GM03348 (cell line): ENCODE results near the gene CD37.
A peak's percentile ranks its signal among the peaks of the same experiment; 100 is the strongest.
"Not testable (repeated sequence)": the region's sequence is repeated elsewhere in the genome, so short reads cannot be mapped to it uniquely, and the experiment has no call there.

Source experiments
- DNase-seq: peaks from one replicate; pipeline ENCODE4 v3.0.0; 2012; ENCODE audit warnings: low spot score

CD37 gene

DNA sequence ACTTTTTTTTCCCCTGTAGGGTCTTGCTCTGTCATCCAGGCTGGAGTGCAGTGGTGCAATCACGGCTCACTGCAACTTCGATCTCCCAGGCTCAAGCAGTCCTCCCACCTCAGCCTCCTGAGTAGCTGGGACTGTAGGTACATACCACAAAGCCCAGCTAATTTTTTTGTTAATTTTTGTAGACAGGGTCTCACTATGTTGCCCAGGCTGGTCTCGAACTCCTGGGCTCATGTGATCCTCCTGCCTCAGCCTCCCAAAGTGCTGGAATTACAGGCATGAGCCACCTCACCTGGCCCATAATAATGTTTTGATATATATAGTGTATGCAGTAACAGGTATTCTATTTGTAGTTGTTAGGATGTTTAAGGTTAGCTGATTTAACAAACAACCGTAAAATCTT lies 4.0 kb upstream of the CD37 start:
- DNase-seq: not testable (repeated sequence)

DNA sequence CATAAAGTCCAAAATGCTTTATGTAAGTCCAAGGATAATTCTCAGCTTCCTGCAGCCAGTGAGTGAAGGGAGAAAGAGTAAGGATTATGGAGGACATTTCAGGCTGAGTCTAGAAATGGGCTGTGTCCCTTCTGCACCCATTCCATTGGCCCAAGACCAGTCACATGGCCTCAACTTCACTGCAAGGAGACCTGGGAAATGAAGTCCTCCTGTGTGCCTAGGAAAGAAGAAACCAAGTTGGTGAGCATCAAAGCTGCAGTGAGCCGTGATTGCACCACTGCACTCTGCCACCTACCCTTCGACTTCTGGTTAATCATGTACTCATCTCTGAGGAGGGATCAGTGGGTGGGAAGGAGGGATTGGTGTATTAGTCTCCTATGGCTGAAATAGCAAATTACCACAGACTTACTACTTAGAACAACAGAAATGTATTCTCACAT lies 3.6 kb upstream of the CD37 start:
- DNase-seq: peak; percentile 42

- not testable (repeated sequence) for DNase-seq
Observed at GRCh38 chr19:49332691-49333417, 2.4 kb upstream of the CD37 start.

DNA sequence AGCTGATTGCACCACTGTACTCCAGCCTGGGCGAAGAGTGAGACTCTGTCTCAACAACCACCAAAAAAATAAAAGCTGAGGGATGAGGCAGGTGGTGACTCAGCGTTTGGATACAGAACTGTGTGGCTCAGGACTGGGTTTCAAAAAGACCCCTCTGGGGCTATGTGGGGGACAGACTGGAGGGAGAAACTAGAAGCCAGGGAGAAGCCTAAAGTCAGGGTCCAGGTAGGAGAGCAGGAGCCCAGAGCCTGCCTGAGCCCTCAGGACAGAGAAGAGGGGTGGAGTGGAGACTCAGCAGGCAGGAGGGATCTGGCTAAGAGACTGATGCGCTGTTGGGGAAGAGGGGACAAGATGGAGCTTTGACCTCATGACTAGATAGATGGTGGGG lies 1.8 kb upstream of the CD37 start:
- DNase-seq: no peak

GRCh38 chr19:49333811-49334288 lies 1.4 kb upstream of the CD37 start:
- no peak for DNase-seq

GRCh38 chr19:49335784-49336481 lies 727 bp downstream of the CD37 start:
- DNase-seq: no peak

GRCh38 chr19:49336482-49337266 lies 1.5 kb downstream of the CD37 start:
- DNase-seq: no peak

GRCh38 chr19:49337267-49338022 lies 2.2 kb downstream of the CD37 start:
- no peak for DNase-seq

DNA sequence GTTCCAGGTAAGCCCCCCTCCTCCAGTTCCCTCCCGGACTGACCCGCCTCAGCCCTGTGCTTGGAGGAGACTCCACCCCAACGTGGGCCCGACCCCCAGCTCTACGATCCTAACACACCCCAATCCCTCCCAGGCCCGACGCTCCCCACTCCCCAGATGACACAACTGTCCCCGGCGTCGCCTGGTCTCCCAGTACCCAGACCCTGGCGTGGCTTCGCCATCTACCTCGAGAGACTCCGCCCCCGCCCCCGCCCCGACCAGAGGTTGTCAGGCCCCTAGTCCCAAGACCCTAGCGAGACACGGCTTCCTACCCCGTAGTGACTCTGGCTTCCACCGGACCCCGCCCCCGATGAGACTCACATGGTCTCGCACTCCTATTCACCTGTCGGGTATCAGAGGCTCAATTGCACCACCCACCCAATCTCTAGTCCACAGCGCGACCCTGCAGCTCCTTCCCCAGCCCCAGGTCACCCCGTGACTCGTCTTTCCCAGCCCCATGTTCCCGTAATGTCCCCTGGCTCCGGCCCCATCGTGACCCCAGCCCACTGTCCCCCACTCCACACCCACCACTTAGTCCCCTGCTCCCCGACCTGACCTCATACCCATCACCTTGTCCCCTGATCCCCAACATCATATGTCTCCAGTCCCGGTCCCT lies 2.9 kb downstream of the CD37 start:
- no peak for DNase-seq

DNA sequence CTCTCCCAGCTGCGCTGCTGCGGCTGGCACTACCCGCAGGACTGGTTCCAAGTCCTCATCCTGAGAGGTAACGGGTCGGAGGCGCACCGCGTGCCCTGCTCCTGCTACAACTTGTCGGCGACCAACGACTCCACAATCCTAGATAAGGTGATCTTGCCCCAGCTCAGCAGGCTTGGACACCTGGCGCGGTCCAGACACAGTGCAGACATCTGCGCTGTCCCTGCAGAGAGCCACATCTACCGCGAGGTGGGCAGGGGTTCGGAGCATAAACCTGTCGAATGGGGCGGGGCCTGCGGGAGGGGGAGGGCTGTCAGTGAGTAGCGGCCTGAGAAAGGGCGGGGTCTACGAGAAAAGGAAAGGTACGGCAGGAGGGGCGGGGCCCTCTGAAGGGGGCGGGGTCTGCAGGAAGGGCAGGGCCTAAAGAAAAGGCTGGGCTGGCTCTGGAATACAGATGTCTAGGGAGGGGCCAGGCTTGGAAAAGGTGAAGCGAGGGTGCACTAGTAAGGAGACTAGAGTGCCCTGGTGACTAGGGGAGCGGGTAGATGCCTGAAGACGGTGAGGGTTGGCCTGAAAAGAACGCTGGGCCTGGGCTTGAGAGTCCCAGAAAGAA lies 3.6 kb downstream of the CD37 start:
- DNase-seq: peak; percentile 59

- peak; percentile 94 for DNase-seq
Observed at GRCh38 chr19:49339301-49340068, 4.3 kb downstream of the CD37 start.

DNA sequence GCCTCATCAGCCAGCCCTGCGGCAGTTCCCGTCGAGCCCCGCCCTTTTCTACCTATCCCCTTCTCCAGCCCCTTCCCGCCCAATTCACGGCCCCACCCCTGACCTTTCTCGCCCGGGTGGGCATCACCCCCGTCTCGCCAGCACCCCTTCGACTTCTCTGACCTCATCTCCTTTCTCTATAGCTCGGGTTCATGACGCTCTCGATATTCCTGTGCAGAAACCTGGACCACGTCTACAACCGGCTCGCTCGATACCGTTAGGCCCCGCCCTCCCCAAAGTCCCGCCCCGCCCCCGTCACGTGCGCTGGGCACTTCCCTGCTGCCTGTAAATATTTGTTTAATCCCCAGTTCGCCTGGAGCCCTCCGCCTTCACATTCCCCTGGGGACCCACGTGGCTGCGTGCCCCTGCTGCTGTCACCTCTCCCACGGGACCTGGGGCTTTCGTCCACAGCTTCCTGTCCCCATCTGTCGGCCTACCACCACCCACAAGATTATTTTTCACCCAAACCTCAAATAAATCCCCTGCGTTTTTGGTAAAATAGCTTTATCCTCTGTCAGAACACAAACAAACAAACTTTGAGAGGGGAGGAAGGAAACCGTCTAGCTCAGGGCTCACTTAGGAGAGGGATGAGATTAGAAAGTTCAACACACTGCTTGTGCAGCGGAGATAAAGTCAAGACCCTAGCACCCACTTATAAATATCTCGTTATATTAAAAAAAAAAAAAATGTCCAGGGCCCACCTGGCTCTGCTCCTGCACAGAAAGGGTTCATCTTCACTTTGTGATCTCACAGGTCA lies 5.1 kb downstream of the CD37 start:
- no peak for DNase-seq

GRCh38 chr19:49340865-49341718 lies 5.9 kb downstream of the CD37 start:
- DNase-seq: no peak

DNA sequence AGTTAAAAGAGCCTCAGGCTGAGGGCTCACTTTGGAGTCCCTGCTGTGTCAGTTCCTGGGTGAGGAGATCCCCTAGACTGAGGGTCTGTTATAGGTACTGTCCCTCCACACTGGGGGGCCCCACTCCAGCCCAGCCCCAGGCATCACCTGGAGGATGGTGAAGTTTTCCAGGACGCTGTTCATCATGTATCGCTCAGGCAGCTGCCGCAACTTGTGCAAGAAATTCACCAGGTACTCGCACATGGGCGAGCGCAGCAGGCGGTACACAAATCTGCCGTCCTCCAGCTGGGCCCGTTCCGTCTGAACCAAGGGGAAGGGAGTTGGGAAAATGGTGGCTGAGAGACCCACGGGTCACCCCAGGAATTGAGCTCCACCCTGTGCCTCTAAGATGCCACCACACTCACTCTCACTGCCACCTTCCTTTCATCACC lies 7.1 kb downstream of the CD37 start:
- no peak for DNase-seq

- no peak for DNase-seq
Observed at GRCh38 chr19:49343123-49343522, 7.9 kb downstream of the CD37 start.

DNA sequence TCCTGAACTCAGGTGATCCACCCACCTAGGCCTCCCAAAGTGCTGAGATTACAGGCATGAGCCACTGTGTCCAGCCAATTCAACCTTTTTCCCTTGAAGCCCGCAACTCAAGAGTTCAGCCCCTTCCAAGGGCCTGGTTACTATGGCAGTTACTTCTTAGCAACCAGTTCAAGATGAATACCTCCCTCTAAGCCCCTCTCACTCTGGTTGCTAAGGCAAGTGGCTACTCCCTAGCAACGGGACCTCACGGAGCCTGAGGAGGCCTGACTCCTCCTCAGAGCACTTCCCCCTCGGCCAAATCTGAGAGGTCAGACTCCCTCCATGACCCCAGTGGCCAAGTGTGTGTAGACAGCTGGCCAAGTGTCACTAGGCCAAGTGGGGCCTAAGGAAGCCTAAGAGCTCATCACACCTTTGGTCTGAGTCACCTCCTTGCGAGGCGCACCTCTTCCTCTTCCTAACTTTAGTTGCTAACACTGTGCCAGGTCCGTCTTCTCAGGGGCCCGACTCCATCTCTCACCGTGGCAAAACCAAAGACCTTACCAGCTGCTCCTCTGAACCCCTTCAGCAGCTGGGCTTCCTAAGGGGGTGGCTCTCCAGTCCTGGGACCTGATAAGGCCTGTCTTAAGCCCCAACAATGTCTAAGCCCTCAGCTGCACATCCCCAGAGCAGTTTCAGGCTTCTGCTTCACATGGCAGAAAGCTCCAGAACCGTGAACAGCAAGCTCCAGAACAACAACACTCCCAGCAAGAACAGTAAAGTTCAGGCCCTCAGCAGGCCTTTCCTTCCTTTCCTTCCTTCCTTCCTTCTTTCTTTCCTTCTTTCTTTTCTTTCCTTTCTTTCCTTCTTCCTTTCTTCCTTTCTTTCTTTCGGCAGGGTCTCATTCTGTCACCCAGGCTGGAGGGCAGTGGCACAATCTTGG lies 9.6 kb downstream of the CD37 start:
- no peak for DNase-seq

GRCh38 chr19:49347191-49347590 lies 12.0 kb downstream of the CD37 start:
- no peak for DNase-seq
